Peyer's patch (tissue), 4 donors: Measurements from ENCODE around the gene MAPK13. TPM values are rescaled to one million over a fixed set of nuclear protein-coding genes. Genes with fewer than 3 reads are reported as not detected.
A peak's percentile ranks its signal among the peaks of the same experiment; 100 is the strongest.

Source experiments
- DNase-seq, 3 donors: peaks; one replicate each; pipeline ENCODE4 v3.0.0-alpha.2; 2017 to 2019
- H3K27ac ChIP-seq, 4 donors: fragments of 200-600 bp; sonication (generic); one replicate each; pipeline ENCODE4 v1.5.1; 2016 to 2019
- H3K27me3 ChIP-seq, 2 donors: fragments of 200-600 bp; sonication (generic); one replicate each; pipeline ENCODE4 v1.5.1; 2019
- H3K36me3 ChIP-seq, 3 donors: fragments of 200-600 bp; sonication (generic); one replicate each; pipeline ENCODE4 v1.5.1; 2016 to 2019
- H3K4me1 ChIP-seq, 4 donors: fragments of 200-600 bp; sonication (generic); one replicate each; pipeline ENCODE4 v1.5.1; 2016 to 2019
- H3K4me3 ChIP-seq, 4 donors: fragments of 200-600 bp; sonication (generic); 1 replicate in 3 of 4; 2 replicates in 1 of 4; pipeline ENCODE4 v1.5.1; 2016 to 2019; ENCODE audit warnings: mild to moderate bottlenecking in 1 of 4
- H3K9me3 ChIP-seq, 4 donors: fragments of 200-600 bp; sonication (generic); one replicate each; pipeline ENCODE4 v1.5.1; 2016 to 2019; ENCODE audit warnings: mild to moderate bottlenecking in 1 of 4
- POLR2A ChIP-seq, 2 donors: fragments of 450-650 bp; IDR thresholded peaks; one replicate each; pipeline ENCODE4 v1.5.1; 2017; ENCODE audit warnings: antibody characterized with exemption in 2 of 2, mild to moderate bottlenecking in 2 of 2, moderate library complexity in 2 of 2
- total RNA-seq, 4 donors: library from RNA; depleted of rRNA; stranded (reverse); fragments of >200 nt; gene quantifications; one replicate each; pipeline ENCODE4 v1.1.0, GENCODE V29; 2016
- TF ChIP-seq, protein P1 (sequence below), 6 experiments: fragments of 450-650 bp in 4 of 6; fragments of 200-600 bp in 2 of 6; sonication (generic) in 1 of 6; IDR thresholded peaks; one replicate each; pipeline ENCODE4 v1.5.1; 2017 to 2019; ENCODE audit warnings: antibody characterized with exemption in 6 of 6, mild to moderate bottlenecking in 3 of 6, moderate library complexity in 1 of 6

MAPK13 gene
- total RNA-seq, 4 donors from 2014 or later, result 66.0 to 149 (median 131) TPM

DNA sequence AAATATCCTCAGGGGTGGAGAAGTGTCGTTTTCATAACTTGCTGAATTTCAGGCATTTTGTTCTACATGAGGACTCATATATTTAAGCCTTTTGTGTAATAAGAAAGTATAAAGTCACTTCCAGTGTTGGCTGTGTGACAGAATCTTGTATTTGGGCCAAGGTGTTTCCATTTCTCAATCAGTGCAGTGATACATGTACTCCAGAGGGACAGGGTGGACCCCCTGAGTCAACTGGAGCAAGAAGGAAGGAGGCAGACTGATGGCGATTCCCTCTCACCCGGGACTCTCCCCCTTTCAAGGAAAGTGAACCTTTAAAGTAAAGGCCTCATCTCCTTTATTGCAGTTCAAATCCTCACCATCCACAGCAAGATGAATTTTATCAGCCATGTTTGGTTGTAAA is 20.3 kb upstream of the MAPK13 start:
- peaks cover 0 to 60% (median 0%) of the 10 kb centered on the region in 3 donors for H3K36me3 ChIP-seq
- DNase-seq, result peak in 1 of 3 donors; percentile 36
- no peak overlapping the region for H3K4me3 ChIP-seq
- H3K4me1 ChIP-seq, result peaks cover 0 to 22% (median 9%) of the 10 kb centered on the region in 4 donors
- no peak for TF ChIP-seq POLR2A (IDR thresholded peaks at IDR 0.05)
- no peaks in the 10 kb centered on the region for H3K27me3 ChIP-seq
- H3K27ac ChIP-seq, result peak overlapping the region in 1 of 4 donors; percentile 73
- H3K9me3 ChIP-seq, result no peaks in the 10 kb centered on the region

DNA sequence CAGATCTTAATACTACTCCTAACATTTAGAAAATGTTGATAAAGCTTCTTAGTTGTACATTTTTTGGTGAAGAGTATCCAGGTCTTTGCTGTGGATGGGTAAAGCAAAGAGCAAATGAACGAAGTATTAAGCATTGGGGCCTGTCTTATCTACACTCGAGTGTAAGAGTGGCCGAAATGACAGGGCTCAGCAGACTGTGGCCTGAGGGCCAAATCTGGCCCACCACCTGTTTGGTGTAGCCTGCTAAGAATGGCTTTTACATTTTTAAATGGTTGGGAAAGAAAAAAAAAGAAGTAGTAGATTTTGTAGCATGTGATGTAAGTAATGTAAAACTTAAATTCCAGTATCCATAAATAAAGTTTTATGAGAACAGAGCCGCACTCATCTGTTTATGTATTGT is 19.4 kb upstream of the MAPK13 start:
- H3K27ac ChIP-seq, result no peak overlapping the region
- no peaks in the 10 kb centered on the region for H3K9me3 ChIP-seq
- H3K4me1 ChIP-seq, result peaks cover 0 to 29% (median 9%) of the 10 kb centered on the region in 4 donors
- no peak for TF ChIP-seq POLR2A (IDR thresholded peaks at IDR 0.05)
- TF ChIP-seq, protein P1, sequence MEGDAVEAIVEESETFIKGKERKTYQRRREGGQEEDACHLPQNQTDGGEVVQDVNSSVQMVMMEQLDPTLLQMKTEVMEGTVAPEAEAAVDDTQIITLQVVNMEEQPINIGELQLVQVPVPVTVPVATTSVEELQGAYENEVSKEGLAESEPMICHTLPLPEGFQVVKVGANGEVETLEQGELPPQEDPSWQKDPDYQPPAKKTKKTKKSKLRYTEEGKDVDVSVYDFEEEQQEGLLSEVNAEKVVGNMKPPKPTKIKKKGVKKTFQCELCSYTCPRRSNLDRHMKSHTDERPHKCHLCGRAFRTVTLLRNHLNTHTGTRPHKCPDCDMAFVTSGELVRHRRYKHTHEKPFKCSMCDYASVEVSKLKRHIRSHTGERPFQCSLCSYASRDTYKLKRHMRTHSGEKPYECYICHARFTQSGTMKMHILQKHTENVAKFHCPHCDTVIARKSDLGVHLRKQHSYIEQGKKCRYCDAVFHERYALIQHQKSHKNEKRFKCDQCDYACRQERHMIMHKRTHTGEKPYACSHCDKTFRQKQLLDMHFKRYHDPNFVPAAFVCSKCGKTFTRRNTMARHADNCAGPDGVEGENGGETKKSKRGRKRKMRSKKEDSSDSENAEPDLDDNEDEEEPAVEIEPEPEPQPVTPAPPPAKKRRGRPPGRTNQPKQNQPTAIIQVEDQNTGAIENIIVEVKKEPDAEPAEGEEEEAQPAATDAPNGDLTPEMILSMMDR (IDR thresholded peaks at IDR 0.05), result no peak
- DNase-seq, result no peak
- H3K27me3 ChIP-seq, result no peaks in the 10 kb centered on the region
- no peak overlapping the region for H3K4me3 ChIP-seq
- H3K36me3 ChIP-seq, result peaks cover 0 to 53% (median 0%) of the 10 kb centered on the region in 3 donors

DNA sequence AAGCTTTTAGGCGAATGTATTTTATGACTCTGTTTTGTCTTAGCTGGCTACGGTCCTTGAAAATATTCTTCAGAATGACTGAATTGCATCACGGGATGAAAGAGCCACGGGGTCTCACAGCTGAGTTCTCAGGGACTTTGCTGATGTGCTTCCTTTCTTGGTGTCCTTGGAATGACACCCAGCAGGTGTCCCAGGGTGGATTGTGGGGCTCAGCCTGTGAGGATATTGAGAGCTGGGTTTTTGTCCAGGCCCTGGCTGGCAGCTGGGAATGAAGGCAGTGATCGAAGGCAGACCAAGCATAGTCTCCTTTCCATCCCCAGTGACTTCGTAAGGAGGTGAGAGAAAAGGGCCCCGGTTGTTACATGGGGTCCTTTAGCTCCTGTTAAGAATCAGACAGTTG is 18.8 kb upstream of the MAPK13 start:
- Histone ChIP-seq H3K9me3 (no peaks in the 10 kb centered on the region), H3K27me3 (no peaks in the 10 kb centered on the region), H3K27ac (no peak overlapping the region), H3K36me3 (peaks cover 0 to 49% (median 0%) of the 10 kb centered on the region in 3 donors), H3K4me1 (peaks cover 0 to 29% (median 9%) of the 10 kb centered on the region in 4 donors), H3K4me3 (no peak overlapping the region)
- TF ChIP-seq, protein P1 (IDR thresholded peaks at IDR 0.05), result no peak
- no peak for TF ChIP-seq POLR2A (IDR thresholded peaks at IDR 0.05)
- DNase-seq, result peak in 1 of 3 donors; percentile 27

DNA sequence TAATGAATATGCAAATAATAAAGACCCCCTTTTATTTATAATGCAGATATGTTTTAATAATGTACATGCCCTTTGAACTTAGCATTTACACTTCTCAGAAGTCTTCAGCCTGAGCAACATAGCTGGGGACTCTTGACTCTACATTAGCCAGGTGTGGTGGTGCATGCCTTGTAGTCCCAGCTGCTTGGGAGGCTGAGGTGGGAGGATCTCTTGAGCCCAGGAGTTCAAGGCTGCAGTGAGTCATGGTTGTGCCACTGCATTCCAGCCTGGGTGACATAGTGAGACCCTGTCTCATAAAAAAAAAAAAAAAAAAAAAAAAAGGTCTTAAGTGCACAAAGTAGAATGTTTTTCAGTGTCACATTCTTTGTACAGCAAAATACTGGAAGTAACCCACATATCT is 17.3 kb upstream of the MAPK13 start:
- no peaks in the 10 kb centered on the region for H3K27me3 ChIP-seq
- peaks cover 0 to 39% (median 0%) of the 10 kb centered on the region in 3 donors for H3K36me3 ChIP-seq
- no peak overlapping the region for H3K4me3 ChIP-seq
- H3K27ac ChIP-seq, result no peak overlapping the region
- TF ChIP-seq POLR2A (IDR thresholded peaks at IDR 0.05), result no peak
- TF ChIP-seq, protein P1 (IDR thresholded peaks at IDR 0.05), result no peak
- DNase-seq, result peak in 1 of 3 donors; percentile 43
- H3K4me1 ChIP-seq, result peaks cover 0 to 29% (median 9%) of the 10 kb centered on the region in 4 donors
- no peaks in the 10 kb centered on the region for H3K9me3 ChIP-seq

DNA sequence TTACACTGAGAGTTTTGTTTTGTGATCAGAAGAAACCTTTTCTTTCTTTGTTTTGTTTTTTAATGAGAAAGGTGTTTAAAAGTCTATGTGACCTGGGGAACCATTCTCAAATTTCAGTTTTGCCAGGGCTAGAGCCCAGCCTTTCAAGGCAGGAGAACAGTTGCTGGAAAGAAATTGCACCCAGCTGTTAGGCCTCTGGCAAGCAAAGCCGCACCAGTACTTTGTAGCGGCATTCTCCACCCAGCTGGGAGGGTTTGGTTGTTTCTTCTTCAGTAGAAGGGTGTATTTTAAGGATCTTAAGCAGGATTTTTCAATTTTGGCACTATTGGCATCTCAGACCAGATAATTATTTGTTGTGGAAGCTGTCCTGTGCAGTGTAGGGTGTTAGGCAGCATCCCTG is 16.6 kb upstream of the MAPK13 start:
- Histone ChIP-seq H3K4me3 (no peak overlapping the region), H3K27me3 (no peaks in the 10 kb centered on the region), H3K27ac (peak overlapping the region in 1 of 4 donors; percentile 64), H3K9me3 (no peaks in the 10 kb centered on the region), H3K4me1 (peaks cover 0 to 26% (median 8%) of the 10 kb centered on the region in 4 donors), H3K36me3 (peaks cover 0 to 33% (median 0%) of the 10 kb centered on the region in 3 donors)
- peak in 1 of 3 donors; percentile 38 for DNase-seq
- TF ChIP-seq POLR2A (IDR thresholded peaks at IDR 0.05), result no peak
- TF ChIP-seq, protein P1 (IDR thresholded peaks at IDR 0.05), result no peak

DNA sequence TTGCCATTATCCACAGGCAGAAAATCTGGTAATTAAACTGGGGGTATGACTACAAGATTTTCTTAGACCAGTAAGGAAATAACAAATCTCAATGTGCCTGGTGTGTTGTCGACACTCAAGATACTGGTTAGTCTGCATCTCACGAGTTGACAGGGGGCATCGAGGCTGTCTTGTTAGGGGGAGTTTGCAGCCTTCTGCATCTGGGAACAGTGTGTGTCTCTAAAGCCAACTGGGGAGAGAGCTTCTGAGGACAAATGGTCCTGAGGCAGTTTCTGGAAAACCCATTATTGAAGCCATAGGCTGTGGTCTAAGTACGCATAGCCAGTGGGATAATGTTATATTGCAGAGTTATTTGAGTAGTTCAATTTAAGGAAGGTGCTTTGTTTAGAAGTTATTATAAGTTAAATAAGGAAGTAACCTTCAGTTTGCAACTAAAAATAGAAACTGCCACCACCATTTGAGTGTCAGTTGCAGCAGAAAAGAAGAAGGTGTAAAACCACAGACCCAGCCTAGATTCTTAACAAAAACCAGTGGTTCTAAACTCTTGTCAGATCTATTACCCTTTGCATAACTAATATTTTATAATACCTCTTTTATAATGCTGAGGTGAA is 15.4 kb upstream of the MAPK13 start:
- DNase-seq, result peak in 1 of 3 donors; percentile 36
- no peaks in the 10 kb centered on the region for H3K9me3 ChIP-seq
- no peak overlapping the region for H3K4me3 ChIP-seq
- H3K36me3 ChIP-seq, result peaks cover 0 to 21% (median 0%) of the 10 kb centered on the region in 3 donors
- H3K4me1 ChIP-seq, result peaks cover 0 to 18% (median 7%) of the 10 kb centered on the region in 4 donors
- peak overlapping the region in 3 of 4 donors; percentile 24 to 64 (median 52) for H3K27ac ChIP-seq
- no peaks in the 10 kb centered on the region for H3K27me3 ChIP-seq
- TF ChIP-seq POLR2A (IDR thresholded peaks at IDR 0.05), result no peak
- TF ChIP-seq, protein P1 (IDR thresholded peaks at IDR 0.05), result no peak
